GM23248 (cell line): ENCODE results near the gene NEDD9.

ENCODE experiments used
- EZH2 ChIP-seq: fragments of 200-600 bp; sonication (generic); IDR thresholded peaks from 2 replicates; pipeline ENCODE4 v1.6.1; 2018; ENCODE audit warnings: antibody characterized with exemption, mild to moderate bottlenecking; ENCODE audit not compliant: insufficient read depth, poor library complexity, severe bottlenecking
- EZH2phosphoT487 ChIP-seq: fragments of 200-600 bp; sonication (generic); IDR thresholded peaks from 2 replicates; pipeline ENCODE4 v1.6.1; 2018; ENCODE audit warnings: antibody characterized with exemption, moderate library complexity, mild to moderate bottlenecking, low read depth; ENCODE audit not compliant: insufficient read depth

DNA sequence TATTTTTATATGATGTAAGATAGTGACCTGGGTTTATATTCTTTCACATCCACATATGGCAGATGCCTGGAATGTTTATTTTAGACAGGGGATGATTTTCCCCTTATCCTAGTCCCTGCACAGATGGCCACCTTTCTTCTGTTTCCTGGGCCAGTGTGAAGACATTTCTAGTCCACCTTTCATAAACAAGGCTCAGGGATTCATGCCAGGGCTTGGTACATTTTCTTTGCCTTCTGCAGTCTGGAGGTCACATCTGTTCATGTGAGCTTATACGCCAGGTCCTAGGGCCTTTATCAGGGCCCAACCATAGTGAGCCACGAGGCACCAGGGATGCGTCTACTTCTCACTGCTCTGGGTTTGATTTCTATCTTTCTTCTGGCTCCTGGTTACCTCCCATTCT is 82.9 kb downstream of the NEDD9 start:
- TF ChIP-seq EZH2, result no peak
- TF ChIP-seq EZH2phosphoT487, result no peak
